ENCODE results near the gene RTN3.

The RTN3 gene

DNA sequence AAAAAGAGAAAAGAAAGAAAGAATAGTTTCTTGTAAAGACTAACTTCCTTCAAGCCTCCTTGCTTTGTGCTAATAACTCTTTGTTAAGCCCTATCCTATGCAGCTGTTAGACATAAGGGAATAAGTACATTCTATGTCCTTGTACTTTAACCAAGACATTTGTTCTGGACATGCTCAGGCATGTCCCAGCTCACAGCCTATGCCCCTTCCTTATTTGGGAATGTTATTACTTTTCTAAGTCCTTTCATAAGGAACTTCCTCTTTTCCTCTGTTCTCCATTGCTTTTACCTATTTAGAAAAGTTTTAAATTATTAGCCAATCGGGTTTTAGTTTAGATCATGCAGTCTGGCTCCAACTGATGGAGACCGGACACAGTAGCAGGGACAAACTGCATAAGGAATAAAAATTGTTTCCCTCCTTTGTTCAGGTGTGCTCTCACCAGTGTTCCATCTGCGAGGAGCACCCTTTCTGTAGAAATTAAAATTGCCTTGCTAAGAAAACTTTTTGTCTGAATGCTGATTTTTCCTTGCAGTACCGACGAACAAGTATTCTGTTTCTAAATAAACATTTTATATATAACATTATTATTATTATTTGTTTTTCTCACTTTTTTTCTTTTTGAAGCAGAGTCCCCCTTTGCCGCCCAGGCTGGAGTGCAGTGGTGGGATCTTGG, 110.3 kb downstream of the RTN3 start:
- Histone ChIP-seq H3K36me3 (ENCODE audit: control insufficient read depth, insufficient read depth, low read length) (no peaks in the 10 kb centered on the region), H3K27me3 (ENCODE audit: control insufficient read depth, insufficient read depth, low read length) (no peaks in the 10 kb centered on the region), H3K9ac (ENCODE audit: low read length) (no peak overlapping the region), H3K4me1 (ENCODE audit: control insufficient read depth, insufficient read depth, low read length) (no peaks in the 10 kb centered on the region), H3K9me3 (ENCODE audit: control insufficient read depth, low read length) (no peaks in the 10 kb centered on the region), H3K4me3 (ENCODE audit: low read length) (no peak overlapping the region)

DNA sequence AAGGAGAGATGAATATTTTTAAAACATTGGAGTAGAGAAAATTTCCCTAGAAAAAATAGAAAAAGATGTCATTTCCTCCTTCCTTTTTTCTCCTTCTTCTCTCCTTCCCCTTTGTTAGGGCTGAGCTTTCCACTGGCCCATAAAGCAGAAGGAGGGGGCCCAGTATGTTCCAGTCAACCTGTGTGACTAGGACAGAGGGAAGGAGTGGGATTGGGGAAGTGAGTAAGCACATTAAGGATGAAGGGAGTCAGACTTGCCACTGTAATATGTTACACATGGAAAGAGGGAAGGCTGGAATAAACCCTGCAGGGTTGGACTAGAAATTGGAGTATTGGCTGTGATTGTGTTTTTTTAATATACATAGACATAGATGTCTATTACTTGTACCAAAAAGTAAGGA, 111.9 kb downstream of the RTN3 start:
- no peak overlapping the region for H3K4me3 ChIP-seq (ENCODE audit: low read length)
- H3K9me3 ChIP-seq (ENCODE audit: control insufficient read depth, low read length): no peaks in the 10 kb centered on the region
- no peaks in the 10 kb centered on the region for H3K36me3 ChIP-seq (ENCODE audit: control insufficient read depth, insufficient read depth, low read length)
- H3K4me1 ChIP-seq (ENCODE audit: control insufficient read depth, insufficient read depth, low read length): no peaks in the 10 kb centered on the region
- no peaks in the 10 kb centered on the region for H3K27me3 ChIP-seq (ENCODE audit: control insufficient read depth, insufficient read depth, low read length)
- H3K9ac ChIP-seq (ENCODE audit: low read length): no peak overlapping the region

DNA sequence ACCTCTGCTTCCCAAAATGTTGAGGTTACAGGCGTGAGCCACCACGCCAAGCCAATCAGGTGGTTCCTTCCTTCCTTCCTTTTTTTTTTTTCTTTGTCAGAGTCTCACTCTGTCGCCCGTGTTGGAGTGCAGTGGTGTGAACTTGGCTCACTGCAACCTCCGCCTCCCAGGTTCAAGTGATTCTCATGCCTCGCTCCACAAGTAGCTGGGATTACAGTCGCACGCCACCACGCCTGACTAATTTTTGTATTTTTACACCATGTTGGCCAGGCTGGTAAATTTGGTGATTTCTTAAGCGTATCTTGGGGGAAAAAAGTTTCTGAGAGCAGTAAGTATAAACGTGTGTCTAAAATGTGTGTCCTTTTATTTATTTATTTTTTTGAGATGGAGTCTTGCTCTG, 113.8 kb downstream of the RTN3 start:
- no peaks in the 10 kb centered on the region for H3K27me3 ChIP-seq (ENCODE audit: control insufficient read depth, insufficient read depth, low read length)
- no peak overlapping the region for H3K4me3 ChIP-seq (ENCODE audit: low read length)
- H3K9ac ChIP-seq (ENCODE audit: low read length): no peak overlapping the region
- no peaks in the 10 kb centered on the region for H3K4me1 ChIP-seq (ENCODE audit: control insufficient read depth, insufficient read depth, low read length)
- H3K9me3 ChIP-seq (ENCODE audit: control insufficient read depth, low read length): no peaks in the 10 kb centered on the region
- no peaks in the 10 kb centered on the region for H3K36me3 ChIP-seq (ENCODE audit: control insufficient read depth, insufficient read depth, low read length)

DNA sequence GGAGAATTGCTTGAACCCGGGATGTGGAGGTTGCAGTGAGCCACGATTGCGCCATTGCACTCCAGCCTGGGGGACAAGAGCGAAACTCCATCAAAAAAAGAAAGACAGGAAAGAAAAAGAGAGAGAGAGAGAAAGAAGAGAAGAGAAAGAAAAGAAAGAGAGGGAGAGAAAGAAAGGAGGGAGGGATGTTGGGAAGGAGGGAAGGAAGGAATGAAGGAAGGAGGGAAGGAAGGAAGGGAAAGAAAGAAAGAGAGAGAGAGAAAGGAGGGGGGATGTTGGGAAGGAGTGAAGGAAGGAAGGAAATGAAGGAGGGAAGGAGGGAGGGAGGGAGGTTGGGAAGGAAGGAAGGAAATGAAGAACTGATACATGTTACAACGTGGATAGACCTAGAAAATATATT, 119.6 kb downstream of the RTN3 start:
- Histone ChIP-seq H3K27me3 (ENCODE audit: control insufficient read depth, insufficient read depth, low read length) (no peaks in the 10 kb centered on the region), H3K36me3 (ENCODE audit: control insufficient read depth, insufficient read depth, low read length) (no peaks in the 10 kb centered on the region), H3K4me1 (ENCODE audit: control insufficient read depth, insufficient read depth, low read length) (no peaks in the 10 kb centered on the region), H3K9me3 (ENCODE audit: control insufficient read depth, low read length) (no peaks in the 10 kb centered on the region), H3K9ac (ENCODE audit: low read length) (no peak overlapping the region), H3K4me3 (ENCODE audit: low read length) (no peak overlapping the region)

DNA sequence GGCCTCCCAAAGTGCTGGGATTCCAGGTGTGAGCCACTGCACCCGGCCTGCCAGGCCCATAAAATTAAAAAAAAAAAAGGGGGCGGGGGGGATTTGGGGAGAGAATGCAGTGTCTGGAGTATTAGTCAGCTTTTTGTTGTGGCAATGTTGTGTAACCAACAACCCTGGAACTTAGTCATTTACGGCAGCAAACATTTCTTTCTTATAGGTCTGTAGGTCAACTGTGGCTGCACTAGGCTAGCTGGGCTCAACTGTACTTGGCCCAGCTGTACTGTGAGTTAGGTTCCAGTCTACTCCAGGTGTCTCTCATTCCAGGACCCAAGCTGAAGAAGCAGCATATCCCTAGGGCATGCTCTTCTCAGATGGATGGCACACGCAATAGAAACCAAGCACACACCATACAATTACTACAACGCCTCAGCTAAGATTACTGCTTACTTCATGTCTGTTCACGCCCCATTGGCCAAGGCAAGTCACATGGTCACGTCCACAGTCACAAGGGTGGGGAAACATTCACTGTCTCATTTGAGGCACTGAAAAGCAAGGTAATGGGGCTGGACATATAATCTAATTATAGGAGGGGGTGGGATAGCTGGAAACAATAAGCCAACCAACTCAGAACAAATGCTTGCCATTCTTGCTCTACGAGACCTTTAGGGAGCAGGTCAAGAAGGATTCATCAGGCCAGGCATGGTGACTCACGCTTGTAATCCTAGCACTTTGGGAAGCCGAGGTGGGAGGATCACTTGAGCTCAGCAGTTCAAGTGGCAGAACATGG, 121.5 kb downstream of the RTN3 start:
- Histone ChIP-seq H3K9ac (ENCODE audit: low read length) (no peak overlapping the region), H3K9me3 (ENCODE audit: control insufficient read depth, low read length) (no peaks in the 10 kb centered on the region), H3K4me1 (ENCODE audit: control insufficient read depth, insufficient read depth, low read length) (no peaks in the 10 kb centered on the region), H3K4me3 (ENCODE audit: low read length) (no peak overlapping the region), H3K36me3 (ENCODE audit: control insufficient read depth, insufficient read depth, low read length) (no peaks in the 10 kb centered on the region), H3K27me3 (ENCODE audit: control insufficient read depth, insufficient read depth, low read length) (no peaks in the 10 kb centered on the region)

DNA sequence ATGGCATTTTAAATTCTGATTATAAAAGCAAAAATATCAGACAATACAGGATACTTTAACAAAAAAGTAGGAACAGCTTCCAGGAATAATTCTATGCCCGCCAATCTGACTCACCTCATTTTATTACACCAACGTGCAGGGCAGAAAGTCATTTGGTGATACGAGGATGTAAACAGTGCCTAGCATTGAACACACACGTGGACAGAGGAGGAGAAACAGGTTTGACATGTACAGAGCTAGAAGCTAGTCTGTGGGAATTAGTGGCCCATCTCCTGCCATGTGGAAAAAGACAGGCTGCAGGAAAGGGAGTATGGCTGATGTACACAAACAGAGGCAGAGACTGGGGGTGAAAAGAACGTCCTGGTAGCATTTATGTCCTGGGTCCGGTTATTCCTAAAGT, 123.0 kb downstream of the RTN3 start:
- H3K9me3 ChIP-seq (ENCODE audit: control insufficient read depth, low read length): no peaks in the 10 kb centered on the region
- H3K4me1 ChIP-seq (ENCODE audit: control insufficient read depth, insufficient read depth, low read length): no peaks in the 10 kb centered on the region
- H3K27me3 ChIP-seq (ENCODE audit: control insufficient read depth, insufficient read depth, low read length): no peaks in the 10 kb centered on the region
- no peak overlapping the region for H3K4me3 ChIP-seq (ENCODE audit: low read length)
- H3K9ac ChIP-seq (ENCODE audit: low read length): no peak overlapping the region
- H3K36me3 ChIP-seq (ENCODE audit: control insufficient read depth, insufficient read depth, low read length): no peaks in the 10 kb centered on the region

DNA sequence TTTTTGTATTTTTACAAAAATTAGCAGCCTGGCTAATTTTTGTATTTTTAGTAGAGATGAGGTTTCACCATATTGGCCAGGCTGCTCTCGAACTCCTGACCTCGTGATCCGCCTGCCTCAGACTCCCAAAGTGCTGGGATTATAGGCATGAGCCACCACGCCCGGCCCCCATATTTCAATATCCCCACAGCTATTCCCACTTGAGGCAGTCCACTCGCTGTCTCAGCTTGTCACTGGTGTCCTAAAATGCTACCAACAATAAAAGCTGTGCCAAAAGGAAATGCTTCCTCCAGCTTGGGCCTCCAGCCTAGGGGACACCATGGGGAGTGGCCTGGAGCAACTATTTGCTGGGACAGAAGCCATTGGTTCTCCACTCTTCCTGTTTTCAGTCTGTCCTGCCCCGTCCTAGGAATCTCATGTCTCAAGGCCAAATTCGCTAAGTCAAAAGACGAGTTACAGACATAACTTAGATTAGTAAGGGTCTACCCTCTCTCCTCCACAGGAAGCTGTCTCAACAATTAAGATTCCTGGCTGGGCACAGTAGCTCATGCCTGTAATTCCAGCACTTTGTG, 124.6 kb downstream of the RTN3 start:
- no peaks in the 10 kb centered on the region for H3K36me3 ChIP-seq (ENCODE audit: control insufficient read depth, insufficient read depth, low read length)
- H3K4me1 ChIP-seq (ENCODE audit: control insufficient read depth, insufficient read depth, low read length): no peaks in the 10 kb centered on the region
- no peak overlapping the region for H3K4me3 ChIP-seq (ENCODE audit: low read length)
- H3K27me3 ChIP-seq (ENCODE audit: control insufficient read depth, insufficient read depth, low read length): no peaks in the 10 kb centered on the region
- no peak overlapping the region for H3K9ac ChIP-seq (ENCODE audit: low read length)
- no peaks in the 10 kb centered on the region for H3K9me3 ChIP-seq (ENCODE audit: control insufficient read depth, low read length)

Measured in mucosa of stomach (tissue), 1 donor.